DND-41 (cell line): ENCODE results near the gene PHLPP1.

Experiments used
- ATAC-seq: fragments of 200-7000 bp; cut with Tn5 transposase; 3 replicates; pipeline ENCODE4 v1.9.1; 2021; ENCODE audit warnings: low read depth; ENCODE audit not compliant: insufficient read depth
- DNase-seq: peaks from one replicate; pipeline ENCODE4 v3.0.0-alpha.2; 2020
- H2AFZ ChIP-seq: 2 replicates; pipeline ENCODE4 v1.6.0; 2012; ENCODE audit warnings: low read depth, low read length
- H3K27ac ChIP-seq: 2 replicates; pipeline ENCODE4 v1.5.1; 2012; ENCODE audit warnings: low read length, inconsistent platforms
- H3K27me3 ChIP-seq: fragments of 200-600 bp; sonication (generic); 2 replicates; pipeline ENCODE4 v1.6.0; 2012; ENCODE audit warnings: low read length, mild to moderate bottlenecking, inconsistent platforms; ENCODE audit not compliant: insufficient read depth, poor library complexity
- H3K36me3 ChIP-seq: 2 replicates; pipeline ENCODE4 v1.5.1; 2012; ENCODE audit warnings: low read length, inconsistent platforms; ENCODE audit not compliant: insufficient read depth
- H3K4me1 ChIP-seq: 2 replicates; pipeline ENCODE4 v1.5.1; 2012; ENCODE audit warnings: mild to moderate bottlenecking, low read length; ENCODE audit not compliant: insufficient read depth
- H3K4me2 ChIP-seq: 2 replicates; pipeline ENCODE4 v1.6.0; 2012; ENCODE audit warnings: mild to moderate bottlenecking, moderate library complexity, low read length, inconsistent platforms; ENCODE audit not compliant: insufficient read depth
- H3K4me3 ChIP-seq, 2 experiments: fragments of 200-600 bp in 1 of 2; shearing (Covaris generic) in 1 of 2; 2 replicates each; pipeline ENCODE4 v1.5.1; 2012 to 2016; ENCODE audit warnings: inconsistent platforms in 2 of 2, low read length in 2 of 2, mild to moderate bottlenecking in 2 of 2, low read depth in 1 of 2, moderate library complexity in 1 of 2
- H3K79me2 ChIP-seq: 2 replicates; pipeline ENCODE4 v1.6.0; 2012; ENCODE audit warnings: low read length, inconsistent platforms; ENCODE audit not compliant: insufficient read depth
- H3K9ac ChIP-seq: 2 replicates; pipeline ENCODE4 v1.6.0; 2012; ENCODE audit warnings: low read depth, mild to moderate bottlenecking, inconsistent platforms, low read length, moderate library complexity
- H3K9me3 ChIP-seq: 2 replicates; pipeline ENCODE4 v1.5.1; 2012; ENCODE audit warnings: low read length, moderate library complexity, mild to moderate bottlenecking, inconsistent platforms; ENCODE audit not compliant: insufficient read depth, severe bottlenecking
- H4K20me1 ChIP-seq: 2 replicates; pipeline ENCODE4 v1.6.0; 2012; ENCODE audit warnings: low read length; ENCODE audit not compliant: insufficient read depth
- EZH2 ChIP-seq: IDR thresholded peaks from 3 replicates; pipeline ENCODE4 v1.6.1; 2012; ENCODE audit warnings: borderline replicate concordance, low read depth, mild to moderate bottlenecking, moderate library complexity, low read length, inconsistent platforms; ENCODE audit not compliant: severe bottlenecking
- TF ChIP-seq, protein P1 (sequence below): IDR thresholded peaks from 2 replicates; pipeline ENCODE4 v1.5.1; 2012; ENCODE audit warnings: borderline replicate concordance, low read length, moderate library complexity, mild to moderate bottlenecking; ENCODE audit not compliant: poor library complexity, severe bottlenecking; ENCODE audit errors: extremely low read depth

PHLPP1 gene

DNA sequence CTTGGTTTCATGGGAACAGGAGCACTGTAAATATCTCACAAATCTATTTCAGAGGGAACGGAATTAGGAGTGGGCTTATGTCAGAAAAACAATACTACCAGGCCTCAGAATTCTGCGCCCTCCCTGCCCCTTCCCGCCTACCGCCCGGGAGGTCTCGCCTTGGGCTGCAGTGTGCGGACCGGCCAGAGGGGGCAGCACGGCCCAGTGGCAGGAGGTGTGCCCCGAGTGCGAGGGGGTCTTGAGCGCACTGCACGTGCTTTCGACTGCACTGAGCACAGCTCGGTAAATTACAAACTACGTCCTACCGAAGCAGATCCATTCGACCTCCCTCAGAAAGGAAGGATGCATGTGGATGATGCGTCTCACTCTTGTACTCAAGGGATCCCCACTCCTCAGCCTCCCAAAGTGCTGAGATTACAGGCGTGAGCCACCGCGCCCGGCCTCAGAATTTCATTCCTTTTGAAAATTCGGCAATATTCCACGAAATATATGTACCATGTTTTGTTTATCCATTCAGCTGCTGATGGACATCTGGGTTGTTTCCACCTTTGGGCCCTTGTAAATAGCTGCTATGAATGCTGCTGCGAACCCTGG, 307.2 kb downstream of the PHLPP1 start:
- ATAC-seq = peak; percentile 50; the same call in 1 of the 3 replicates
- no peak overlapping the region for H3K4me3 ChIP-seq
- H3K27me3 ChIP-seq = no peaks in the 10 kb centered on the region
- H3K9me3 ChIP-seq = peaks cover 13% of the 10 kb centered on the region
- no peak overlapping the region for H3K27ac ChIP-seq
- no peak overlapping the region for H3K9ac ChIP-seq
- no peaks in the 10 kb centered on the region for H3K79me2 ChIP-seq
- no peak for TF ChIP-seq EZH2
- TF ChIP-seq, protein P1, sequence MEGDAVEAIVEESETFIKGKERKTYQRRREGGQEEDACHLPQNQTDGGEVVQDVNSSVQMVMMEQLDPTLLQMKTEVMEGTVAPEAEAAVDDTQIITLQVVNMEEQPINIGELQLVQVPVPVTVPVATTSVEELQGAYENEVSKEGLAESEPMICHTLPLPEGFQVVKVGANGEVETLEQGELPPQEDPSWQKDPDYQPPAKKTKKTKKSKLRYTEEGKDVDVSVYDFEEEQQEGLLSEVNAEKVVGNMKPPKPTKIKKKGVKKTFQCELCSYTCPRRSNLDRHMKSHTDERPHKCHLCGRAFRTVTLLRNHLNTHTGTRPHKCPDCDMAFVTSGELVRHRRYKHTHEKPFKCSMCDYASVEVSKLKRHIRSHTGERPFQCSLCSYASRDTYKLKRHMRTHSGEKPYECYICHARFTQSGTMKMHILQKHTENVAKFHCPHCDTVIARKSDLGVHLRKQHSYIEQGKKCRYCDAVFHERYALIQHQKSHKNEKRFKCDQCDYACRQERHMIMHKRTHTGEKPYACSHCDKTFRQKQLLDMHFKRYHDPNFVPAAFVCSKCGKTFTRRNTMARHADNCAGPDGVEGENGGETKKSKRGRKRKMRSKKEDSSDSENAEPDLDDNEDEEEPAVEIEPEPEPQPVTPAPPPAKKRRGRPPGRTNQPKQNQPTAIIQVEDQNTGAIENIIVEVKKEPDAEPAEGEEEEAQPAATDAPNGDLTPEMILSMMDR = peak; percentile 65
- H4K20me1 ChIP-seq = no peaks in the 10 kb centered on the region
- H3K4me2 ChIP-seq = no peak overlapping the region
- peak overlapping the region; percentile 44; the same call in 1 of the 2 replicates for H2AFZ ChIP-seq
- H3K4me1 ChIP-seq = peaks cover 3% of the 10 kb centered on the region
- DNase-seq = peak; percentile 33
- no peaks in the 10 kb centered on the region for H3K36me3 ChIP-seq

GRCh38 chr18:63025251-63026090, 310.1 kb downstream of the PHLPP1 start:
- no peak overlapping the region for H3K9ac ChIP-seq
- no peaks in the 10 kb centered on the region for H4K20me1 ChIP-seq
- no peaks in the 10 kb centered on the region for H3K36me3 ChIP-seq
- H3K27me3 ChIP-seq = no peaks in the 10 kb centered on the region
- DNase-seq (peak; percentile 36), ATAC-seq (peak; percentile 75)
- no peak overlapping the region; the same call in 1 of the 2 replicates for H3K27ac ChIP-seq
- H3K4me2 ChIP-seq = no peak overlapping the region
- H3K9me3 ChIP-seq = peaks cover under 1% of the 10 kb centered on the region
- no peaks in the 10 kb centered on the region for H3K79me2 ChIP-seq
- H2AFZ ChIP-seq = no peak overlapping the region
- H3K4me1 ChIP-seq = peaks cover 2% of the 10 kb centered on the region; the same call in 1 of the 2 replicates
- no peak for TF ChIP-seq EZH2
- TF ChIP-seq, protein P1 = peak; percentile 65
- no peak overlapping the region for H3K4me3 ChIP-seq

DNA sequence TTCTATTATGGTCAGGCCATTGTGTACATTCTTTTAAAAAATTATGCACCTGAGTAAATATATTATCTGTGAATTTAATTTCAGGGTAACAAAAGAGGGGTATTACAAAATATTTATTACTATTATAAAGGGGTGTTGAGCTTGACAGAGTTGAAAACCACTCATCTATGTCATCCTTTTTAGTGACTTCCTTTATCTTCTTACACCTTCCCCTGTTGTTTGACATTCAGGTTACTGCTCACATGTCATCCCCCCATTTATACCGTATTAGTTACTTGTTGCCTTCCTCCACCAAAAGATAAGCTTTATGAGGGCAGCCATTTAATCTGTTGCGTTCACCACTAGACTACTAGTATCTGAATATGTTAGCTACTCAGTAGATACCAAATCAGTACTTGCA, 313.0 kb downstream of the PHLPP1 start:
- Histone ChIP-seq H3K36me3 (no peaks in the 10 kb centered on the region), H3K9me3 (peaks cover 14% of the 10 kb centered on the region), H3K4me3 (no peak overlapping the region), H3K4me1 (peaks cover 15% of the 10 kb centered on the region), H3K79me2 (no peaks in the 10 kb centered on the region), H3K27ac (no peak overlapping the region), H3K9ac (no peak overlapping the region), H3K27me3 (no peaks in the 10 kb centered on the region), H3K4me2 (no peak overlapping the region), H2AFZ (no peak overlapping the region), H4K20me1 (no peaks in the 10 kb centered on the region)
- DNase-seq (no peak), ATAC-seq (no peak)
- TF ChIP-seq, protein P1 = no peak
- TF ChIP-seq EZH2 = no peak
